Lung (tissue), 12 donors: ENCODE measurements around the gene SNAP25. TPM values are rescaled to one million over a fixed set of nuclear protein-coding genes. Genes with fewer than 3 reads are reported as not detected.

ENCODE experiments used
- ATAC-seq: fragments of 200-7000 bp; cut with Tn5 transposase; one replicate; pipeline ENCODE4 v1.9.1; 2020; ENCODE audit warnings: moderate number of reproducible peaks; ENCODE audit not compliant: insufficient read depth, low FRiP score
- DNase-seq, 3 donors: peaks; one replicate each; pipeline ENCODE4 v3.0.0-alpha.2; 2013 to 2017
- H3K27ac ChIP-seq, 2 donors: one replicate each; pipeline ENCODE4 v1.5.1; 2013; ENCODE audit warnings: mild to moderate bottlenecking in 2 of 2, moderate library complexity in 2 of 2, control low read depth in 1 of 2, inconsistent platforms in 1 of 2, low read depth in 1 of 2, low read length in 1 of 2
- H3K27me3 ChIP-seq, 3 donors: one replicate each; pipeline ENCODE4 v1.5.1; 2013; ENCODE audit warnings: low read length in 2 of 3; ENCODE audit not compliant: control insufficient read depth in 3 of 3, insufficient read depth in 3 of 3
- H3K36me3 ChIP-seq, 4 donors: one replicate each; pipeline ENCODE4 v1.5.1; 2013; ENCODE audit warnings: low read length in 4 of 4, mild to moderate bottlenecking in 1 of 4, moderate library complexity in 1 of 4; ENCODE audit not compliant: control insufficient read depth in 4 of 4, insufficient read depth in 4 of 4
- H3K4me1 ChIP-seq, 5 donors: one replicate each; pipeline ENCODE4 v1.5.1; 2013; ENCODE audit warnings: low read length in 5 of 5, mild to moderate bottlenecking in 2 of 5, moderate library complexity in 1 of 5; ENCODE audit not compliant: control insufficient read depth in 5 of 5, insufficient read depth in 5 of 5
- H3K4me3 ChIP-seq: one replicate; pipeline ENCODE4 v1.5.1; 2013; ENCODE audit warnings: mild to moderate bottlenecking, control low read depth, moderate library complexity
- H3K9ac ChIP-seq, 2 donors: one replicate each; pipeline ENCODE4 v1.5.1; 2013; ENCODE audit warnings: low read length in 2 of 2, control low read depth in 1 of 2; ENCODE audit not compliant: insufficient read depth in 1 of 2
- H3K9me3 ChIP-seq, 4 donors: one replicate each; pipeline ENCODE4 v1.5.1; 2013; ENCODE audit warnings: low read length in 3 of 4, mild to moderate bottlenecking in 1 of 4, moderate library complexity in 1 of 4; ENCODE audit not compliant: control insufficient read depth in 4 of 4, insufficient read depth in 3 of 4
- WGBS, 2 donors: extraction: QIAGEN DNeasy Blood & Tissue Kit; methylation state at CpG; one replicate each; pipeline ENCODE4 v1.1.7; 2013; 5-methylcytosine and 5-hydroxymethylcytosine counted together
- polyA plus RNA-seq, 2 donors: library from polyadenylated mRNA; stranded (reverse); fragments of 200-250 nt; gene quantifications; one replicate each; pipeline ENCODE4 v1.2.1, GENCODE V29; 2013
- total RNA-seq, 2 donors: library from RNA; depleted of rRNA in 1 of 2; stranded (reverse); fragments of >200 nt in 1 of 2; gene quantifications; one replicate each; pipeline ENCODE4 v1.2.1, GENCODE V29; 2014 to 2021
- TF ChIP-seq, protein P1 (sequence below): IDR thresholded peaks from 2 replicates; pipeline ENCODE4 v1.5.1; 2012; ENCODE audit warnings: mild to moderate bottlenecking; ENCODE audit errors: control extremely low read depth, extremely low read depth
- donor health status: control.
- donor health status: control.
- donor health status: Bipolar disorder and iron deficiency.
- donor health status: healthy.
- donor health status: DM: yes; HTN: yes; CAD: no.

The SNAP25 gene
- total and polyA plus RNA-seq, 4 donors = 0.14 to 5.4 (median 0.85) TPM

DNA sequence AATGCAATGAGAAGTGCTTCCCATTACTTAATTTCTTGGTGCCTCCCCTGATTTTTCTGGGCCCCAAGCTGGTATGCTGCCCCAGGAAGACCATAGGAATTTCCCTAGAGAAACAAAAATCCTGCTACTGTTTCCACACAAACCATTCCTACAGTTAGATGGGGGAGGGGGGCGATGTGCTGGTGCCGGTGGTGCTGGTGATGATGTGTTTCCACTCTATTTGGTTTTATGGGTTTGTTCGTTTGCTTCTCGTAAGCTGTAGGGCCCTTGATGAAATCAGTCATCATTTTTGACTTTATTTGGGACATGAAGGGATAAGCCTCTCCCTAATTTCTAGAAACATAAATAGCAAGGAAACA lies 110.2 kb downstream of the SNAP25 start:
- H3K4me3 ChIP-seq = no peak overlapping the region
- no peaks in the 10 kb centered on the region for H3K36me3 ChIP-seq
- no peaks in the 10 kb centered on the region for H3K27me3 ChIP-seq
- no peak overlapping the region for H3K9ac ChIP-seq
- TF ChIP-seq, protein P1, sequence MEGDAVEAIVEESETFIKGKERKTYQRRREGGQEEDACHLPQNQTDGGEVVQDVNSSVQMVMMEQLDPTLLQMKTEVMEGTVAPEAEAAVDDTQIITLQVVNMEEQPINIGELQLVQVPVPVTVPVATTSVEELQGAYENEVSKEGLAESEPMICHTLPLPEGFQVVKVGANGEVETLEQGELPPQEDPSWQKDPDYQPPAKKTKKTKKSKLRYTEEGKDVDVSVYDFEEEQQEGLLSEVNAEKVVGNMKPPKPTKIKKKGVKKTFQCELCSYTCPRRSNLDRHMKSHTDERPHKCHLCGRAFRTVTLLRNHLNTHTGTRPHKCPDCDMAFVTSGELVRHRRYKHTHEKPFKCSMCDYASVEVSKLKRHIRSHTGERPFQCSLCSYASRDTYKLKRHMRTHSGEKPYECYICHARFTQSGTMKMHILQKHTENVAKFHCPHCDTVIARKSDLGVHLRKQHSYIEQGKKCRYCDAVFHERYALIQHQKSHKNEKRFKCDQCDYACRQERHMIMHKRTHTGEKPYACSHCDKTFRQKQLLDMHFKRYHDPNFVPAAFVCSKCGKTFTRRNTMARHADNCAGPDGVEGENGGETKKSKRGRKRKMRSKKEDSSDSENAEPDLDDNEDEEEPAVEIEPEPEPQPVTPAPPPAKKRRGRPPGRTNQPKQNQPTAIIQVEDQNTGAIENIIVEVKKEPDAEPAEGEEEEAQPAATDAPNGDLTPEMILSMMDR = no peak
- H3K9me3 ChIP-seq = no peaks in the 10 kb centered on the region
- DNase-seq (no peak), ATAC-seq (no peak)
- no peaks in the 10 kb centered on the region for H3K4me1 ChIP-seq
- H3K27ac ChIP-seq = no peak overlapping the region
- WGBS, 2 donors = 86 to 90% methylated on average over 4 of the region's 4 CpGs

DNA sequence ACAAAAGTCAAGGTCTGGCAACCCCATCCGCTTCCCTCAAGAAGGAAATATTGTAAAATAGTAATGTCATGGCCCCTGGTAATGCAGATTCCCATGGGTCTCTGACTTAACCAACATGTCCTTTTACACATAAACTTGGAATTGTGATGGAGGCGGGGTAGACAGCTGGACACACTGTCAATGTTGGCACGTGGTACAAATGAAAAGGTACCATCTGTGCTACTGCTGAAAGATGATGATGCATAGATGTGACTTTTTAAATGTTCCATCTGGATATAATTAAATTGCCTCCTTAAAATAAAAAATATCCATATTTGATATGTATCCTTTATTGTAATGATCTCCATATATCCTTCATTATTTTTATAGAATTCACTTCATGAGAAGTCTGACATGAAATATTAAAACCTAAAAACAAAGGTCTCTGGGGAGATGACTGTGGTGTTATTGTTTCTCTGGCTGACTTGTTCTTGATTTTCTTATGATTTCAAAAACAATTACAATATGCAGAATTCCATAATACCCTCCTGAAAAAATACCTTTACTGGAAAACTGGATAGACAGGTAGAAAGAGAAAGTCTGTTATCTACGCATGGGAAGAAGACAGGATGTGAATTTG lies 110.9 kb downstream of the SNAP25 start:
- 87 to 92% methylated on average over 4 of the region's 4 CpGs for WGBS, 2 donors
- H3K9me3 ChIP-seq = no peaks in the 10 kb centered on the region
- ATAC-seq = no peak
- no peaks in the 10 kb centered on the region for H3K4me1 ChIP-seq
- H3K27me3 ChIP-seq = no peaks in the 10 kb centered on the region
- H3K4me3 ChIP-seq = no peak overlapping the region
- TF ChIP-seq, protein P1 = no peak
- H3K27ac ChIP-seq = no peak overlapping the region
- H3K36me3 ChIP-seq = no peaks in the 10 kb centered on the region
- no peak overlapping the region for H3K9ac ChIP-seq
- no peak for DNase-seq

DNA sequence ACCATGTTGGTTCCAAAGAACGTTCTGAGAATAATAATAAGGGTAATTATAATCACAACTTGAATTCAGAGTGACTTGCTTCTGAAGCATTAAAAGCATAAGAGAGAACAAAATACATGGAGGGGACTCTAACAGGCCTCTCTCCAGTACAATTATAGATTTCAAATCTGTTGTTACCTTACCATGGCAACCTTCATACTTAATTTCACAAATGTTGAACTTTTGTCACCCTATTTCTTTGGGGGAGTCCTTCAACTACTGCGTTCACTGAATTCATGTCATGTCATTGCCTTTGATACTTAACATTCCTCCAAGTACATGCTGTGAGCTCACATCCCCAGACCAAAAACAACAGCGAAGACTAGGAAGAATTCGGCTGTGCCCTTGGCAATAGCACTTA lies 111.4 kb downstream of the SNAP25 start:
- no peak overlapping the region for H3K9ac ChIP-seq
- H3K36me3 ChIP-seq = no peaks in the 10 kb centered on the region
- no peaks in the 10 kb centered on the region for H3K4me1 ChIP-seq
- H3K27me3 ChIP-seq = no peaks in the 10 kb centered on the region
- WGBS, 2 donors = 79 to 82% methylated on average over 4 of the region's 4 CpGs
- ATAC-seq (no peak), DNase-seq (no peak)
- H3K4me3 ChIP-seq = no peak overlapping the region
- H3K27ac ChIP-seq = no peak overlapping the region
- no peaks in the 10 kb centered on the region for H3K9me3 ChIP-seq
- TF ChIP-seq, protein P1 = no peak
